HEK293 (cell line): Measurements from ENCODE around the gene IL6.

ENCODE experiments used
- CTCF ChIA-PET: fragments of 350-600 bp; formaldehyde crosslinking; extraction: SDS; loops from one replicate; lab custom pipeline; 2021; ENCODE audit warnings: antibody characterized with exemption; lab: Yijun Ruan, JAX
- POLR2A ChIA-PET: fragments of 300-600 bp; formaldehyde crosslinking; extraction: SDS; loops from one replicate; lab custom pipeline; 2020; ENCODE audit warnings: antibody characterized with exemption, inconsistent platforms; lab: Yijun Ruan, JAX
- H3K27ac ChIP-seq: fragments of 200-500 bp; sonication (Bioruptor generic); 2 replicates; pipeline ENCODE4 v1.5.1; 2014; ENCODE audit warnings: low read depth, low read length, control low read depth, inconsistent platforms; ENCODE audit errors: extremely low read depth
- H3K36me3 ChIP-seq, 2 experiments: fragments of 200-500 bp in 1 of 2; sonication (Bioruptor generic) in 1 of 2; 1 replicate in 1 of 2; 2 replicates in 1 of 2; pipeline ENCODE4 v1.5.1; 2014 to 2017; ENCODE audit warnings: inconsistent platforms in 2 of 2, low read length in 2 of 2; ENCODE audit not compliant: control insufficient read depth in 2 of 2, insufficient read depth in 1 of 2
- H3K4me1 ChIP-seq: fragments of 200-500 bp; sonication (Bioruptor generic); 2 replicates; pipeline ENCODE4 v1.5.1; 2014; ENCODE audit warnings: mild to moderate bottlenecking, low read length, inconsistent platforms; ENCODE audit not compliant: control insufficient read depth, insufficient read depth
- H3K4me3 ChIP-seq: 2 replicates; pipeline ENCODE4 v1.5.1; 2011; ENCODE audit warnings: low read depth, mild to moderate bottlenecking, control low read depth, low read length, moderate library complexity
- H3K9me3 ChIP-seq: fragments of 200-500 bp; sonication (Bioruptor generic); 2 replicates; pipeline ENCODE4 v1.5.1; 2014; ENCODE audit warnings: low read depth, low read length, inconsistent platforms; ENCODE audit not compliant: control insufficient read depth, insufficient read depth
- KLF10 ChIP-seq: fragments of 450-650 bp; IDR thresholded peaks from 2 replicates; pipeline ENCODE4 v1.5.1; 2018; ENCODE audit warnings: missing biosample characterization, mild to moderate bottlenecking, missing genetic modification characterization
- KLF16 ChIP-seq: fragments of 450-650 bp; formaldehyde crosslinking; IDR thresholded peaks from 2 replicates; pipeline ENCODE4 v1.5.1; 2017; ENCODE audit warnings: missing biosample characterization, missing genetic modification characterization
- PATZ1 ChIP-seq: fragments of 450-650 bp; formaldehyde crosslinking; IDR thresholded peaks from 2 replicates; pipeline ENCODE4 v1.5.1; 2016; ENCODE audit warnings: missing biosample characterization, missing genetic modification characterization
- SCRT2 ChIP-seq: fragments of 450-650 bp; formaldehyde crosslinking; IDR thresholded peaks from 2 replicates; pipeline ENCODE4 v1.5.1; 2016; ENCODE audit warnings: missing biosample characterization, missing genetic modification characterization
- ZNF112 ChIP-seq: fragments of 450-650 bp; formaldehyde crosslinking; IDR thresholded peaks from 2 replicates; pipeline ENCODE4 v1.5.0; 2017; ENCODE audit warnings: missing biosample characterization, missing genetic modification characterization
- ZNF140 ChIP-seq: fragments of 450-650 bp; formaldehyde crosslinking; IDR thresholded peaks from 2 replicates; pipeline ENCODE4 v1.5.1; 2016; ENCODE audit warnings: missing biosample characterization, missing genetic modification characterization
- ZNF155 ChIP-seq: fragments of 450-650 bp; formaldehyde crosslinking; IDR thresholded peaks from 2 replicates; pipeline ENCODE4 v1.5.1; 2016; ENCODE audit warnings: missing biosample characterization, missing genetic modification characterization
- ZNF184 ChIP-seq: fragments of 450-650 bp; IDR thresholded peaks from 2 replicates; pipeline ENCODE4 v1.5.1; 2018; ENCODE audit warnings: missing biosample characterization, mild to moderate bottlenecking, missing genetic modification characterization
- ZNF221 ChIP-seq: fragments of 450-650 bp; formaldehyde crosslinking; IDR thresholded peaks from 2 replicates; pipeline ENCODE4 v1.5.1; 2017; ENCODE audit warnings: missing biosample characterization, missing genetic modification characterization, borderline replicate concordance
- ZNF248 ChIP-seq: fragments of 450-650 bp; formaldehyde crosslinking; IDR thresholded peaks from 2 replicates; pipeline ENCODE4 v1.5.1; 2017; ENCODE audit warnings: missing biosample characterization, missing genetic modification characterization
- ZNF398 ChIP-seq: fragments of 450-650 bp; formaldehyde crosslinking; IDR thresholded peaks from 2 replicates; pipeline ENCODE4 v1.5.1; 2017; ENCODE audit warnings: missing biosample characterization, missing genetic modification characterization
- ZNF514 ChIP-seq: fragments of 450-650 bp; formaldehyde crosslinking; IDR thresholded peaks from 2 replicates; pipeline ENCODE4 v1.5.1; 2016; ENCODE audit warnings: missing biosample characterization, missing genetic modification characterization
- ZNF518A ChIP-seq: fragments of 450-650 bp; formaldehyde crosslinking; conservative IDR thresholded peaks from 2 replicates; pipeline ENCODE4 v1.5.1; 2016; ENCODE audit warnings: low read depth, missing biosample characterization, missing genetic modification characterization
- ZNF530 ChIP-seq: fragments of 450-650 bp; formaldehyde crosslinking; IDR thresholded peaks from 2 replicates; pipeline ENCODE4 v1.5.1; 2016; ENCODE audit warnings: low read depth, missing biosample characterization, missing genetic modification characterization
- ZNF558 ChIP-seq: fragments of 450-650 bp; formaldehyde crosslinking; IDR thresholded peaks from 2 replicates; pipeline ENCODE4 v1.5.1; 2016; ENCODE audit warnings: missing biosample characterization, missing genetic modification characterization
- ZNF660 ChIP-seq: fragments of 450-650 bp; IDR thresholded peaks from 2 replicates; pipeline ENCODE4 v1.5.1; 2018; ENCODE audit warnings: missing biosample characterization, mild to moderate bottlenecking, missing genetic modification characterization
- ZSCAN16 ChIP-seq: fragments of 450-650 bp; formaldehyde crosslinking; IDR thresholded peaks from 2 replicates; pipeline ENCODE4 v1.5.1; 2016; ENCODE audit warnings: missing biosample characterization, missing genetic modification characterization
- ZSCAN23 ChIP-seq: fragments of 450-650 bp; formaldehyde crosslinking; IDR thresholded peaks from 2 replicates; pipeline ENCODE4 v1.5.1; 2016; ENCODE audit warnings: missing biosample characterization, missing genetic modification characterization

Gene IL6

GRCh38 chr7:22751341-22751740 lies 24.3 kb downstream of the IL6 start:
- H3K4me3 ChIP-seq = no peak overlapping the region
- POLR2A ChIA-PET = no interaction called here
- H3K9me3 ChIP-seq = no peaks in the 10 kb centered on the region
- H3K36me3 ChIP-seq = no peaks in the 10 kb centered on the region
- H3K27ac ChIP-seq = no peak overlapping the region
- CTCF ChIA-PET = interaction anchor here (0.8 to 1.1 kb wide), 2 partner anchors 18 to 23 kb away, joined by 3 read pairs; no protein-coding TSS in a partner anchor
- H3K4me1 ChIP-seq = no peaks in the 10 kb centered on the region
- TF ChIP-seq ZNF248 (tag by site-specific recombination) (no peak), ZNF155 (tag by site-specific recombination) (no peak), ZNF398 (no peak), ZNF558 (tag by site-specific recombination) (no peak), KLF10 (tag by site-specific recombination) (no peak), ZNF184 (tag by site-specific recombination) (no peak), SCRT2 (tag by site-specific recombination) (no peak), ZSCAN23 (tag by site-specific recombination) (no peak), ZNF221 (tag by site-specific recombination) (no peak), KLF16 (tag by site-specific recombination) (no peak), ZNF660 (no peak), ZNF530 (tag by site-specific recombination) (no peak), ZSCAN16 (tag by site-specific recombination) (no peak), ZNF112 (no peak), ZNF140 (tag by site-specific recombination) (no peak), ZNF518A (tag by site-specific recombination) (no peak), ZNF514 (no peak), PATZ1 (no peak)
